WTC11 (cell line): ENCODE measurements around the gene ELFN1. TPM values are rescaled to one million over a fixed set of nuclear protein-coding genes. Genes with fewer than 3 reads are reported as not detected.

Experiments used
- ATAC-seq: fragments of 200-7000 bp; cut with Tn5 transposase; 2 replicates; pipeline ENCODE4 v1.10.0; 2021; ENCODE audit warnings: mild to moderate bottlenecking, moderate library complexity
- CTCF ChIA-PET: fragments of 300-600 bp; sonication (Branson Sonifier 250); formaldehyde crosslinking; loops from one replicate; lab custom pipeline; 2021; ENCODE audit warnings: antibody characterized with exemption; lab: Charles Lee
- POLR2A ChIA-PET: fragments of 350-600 bp; sonication (Branson Sonifier 250); formaldehyde crosslinking; loops from one replicate; lab custom pipeline; 2021; ENCODE audit warnings: antibody characterized with exemption; lab: Charles Lee
- DNase-seq: peaks from one replicate; pipeline ENCODE4 v3.0.0; 2021; ENCODE audit warnings: low spot score
- H3K27ac Mint-ChIP-seq: 2 replicates; pipeline ENCODE4 v1.8.0; 2021; ENCODE audit warnings: mixed read lengths
- H3K27me3 Mint-ChIP-seq: 2 replicates; pipeline ENCODE4 v1.8.0; 2021; ENCODE audit warnings: low read depth, mild to moderate bottlenecking, moderate library complexity, mixed read lengths
- H3K36me3 Mint-ChIP-seq: 2 replicates; pipeline ENCODE4 v1.8.0; 2021; ENCODE audit warnings: mixed read lengths
- H3K4me1 Mint-ChIP-seq: 2 replicates; pipeline ENCODE4 v1.8.0; 2022; ENCODE audit warnings: mixed read lengths
- H3K4me3 Mint-ChIP-seq: 2 replicates; pipeline ENCODE4 v1.8.0; 2021; ENCODE audit warnings: mild to moderate bottlenecking, moderate library complexity, mixed read lengths
- H3K9me3 Mint-ChIP-seq: 2 replicates; pipeline ENCODE4 v1.8.0; 2021; ENCODE audit warnings: mixed read lengths
- AR ChIP-seq: fragments of 250-450 bp; sonication (Bioruptor Pico); IDR thresholded peaks from 2 replicates; pipeline ENCODE4 v1.9.0; 2021; ENCODE audit warnings: mild to moderate bottlenecking
- ATF6 ChIP-seq: sonication (generic); formaldehyde crosslinking; IDR thresholded peaks from 2 replicates; pipeline ENCODE4 v1.8.1; 2023; ENCODE audit warnings: mild to moderate bottlenecking, missing genetic modification reagents
- CREM ChIP-seq: sonication (generic); formaldehyde crosslinking; IDR thresholded peaks from 2 replicates; pipeline ENCODE4 v1.8.1; 2022; ENCODE audit warnings: mild to moderate bottlenecking, missing genetic modification reagents, moderate library complexity
- CTCF ChIP-seq: fragments of 200-600 bp; IDR thresholded peaks from 2 replicates; pipeline ENCODE4 v1.8.0; 2022; ENCODE audit warnings: antibody characterized with exemption
- E2F4 ChIP-seq: sonication (generic); formaldehyde crosslinking; IDR thresholded peaks from 2 replicates; pipeline ENCODE4 v1.8.1; 2022; ENCODE audit warnings: low read depth, mild to moderate bottlenecking, moderate library complexity, missing genetic modification reagents, borderline replicate concordance
- ETV6 ChIP-seq: sonication (generic); formaldehyde crosslinking; IDR thresholded peaks from 2 replicates; pipeline ENCODE4 v1.8.1; 2022; ENCODE audit warnings: mild to moderate bottlenecking, missing genetic modification reagents
- FOXK1 ChIP-seq: sonication (generic); formaldehyde crosslinking; IDR thresholded peaks from 2 replicates; pipeline ENCODE4 v1.8.0; 2022; ENCODE audit warnings: mild to moderate bottlenecking, moderate library complexity, missing genetic modification reagents
- HMGXB4 ChIP-seq: sonication (generic); formaldehyde crosslinking; IDR thresholded peaks from 2 replicates; pipeline ENCODE4 v1.8.1; 2023; ENCODE audit warnings: mild to moderate bottlenecking, moderate library complexity, missing genetic modification reagents
- IRF2 ChIP-seq: sonication (generic); formaldehyde crosslinking; IDR thresholded peaks from 2 replicates; pipeline ENCODE4 v1.8.0; 2022; ENCODE audit warnings: low read depth, missing genetic modification reagents, borderline replicate concordance
- NR3C1 ChIP-seq: sonication (generic); formaldehyde crosslinking; conservative IDR thresholded peaks from 2 replicates; pipeline ENCODE4 v1.8.1; 2023; ENCODE audit warnings: low read depth, mild to moderate bottlenecking, missing genetic modification reagents
- STAT6 ChIP-seq: sonication (generic); formaldehyde crosslinking; conservative IDR thresholded peaks from 2 replicates; pipeline ENCODE4 v1.8.1; 2023; ENCODE audit warnings: mild to moderate bottlenecking, low read depth, missing genetic modification reagents, moderate library complexity
- ZNF138 ChIP-seq: sonication (generic); formaldehyde crosslinking; conservative IDR thresholded peaks from 2 replicates; pipeline ENCODE4 v1.8.1; 2022; ENCODE audit warnings: mild to moderate bottlenecking, moderate library complexity, missing genetic modification reagents
- ZNF219 ChIP-seq: sonication (generic); formaldehyde crosslinking; IDR thresholded peaks from 2 replicates; pipeline ENCODE4 v1.8.0; 2023; ENCODE audit warnings: missing genetic modification reagents, mild to moderate bottlenecking, borderline replicate concordance
- total RNA-seq: library from RNA; stranded (reverse); gene quantifications from 3 replicates; pipeline ENCODE4 v1.2.3, GENCODE V29; 2021

Gene ELFN1
- total RNA-seq, 1 experiment from 2014 or later, result 4.6 TPM

GRCh38 chr7:1758859-1759521, 88.9 kb downstream of the ELFN1 start:
- DNase-seq (no peak), ATAC-seq (no peak)
- H3K36me3 Mint-ChIP-seq, result no peaks in the 10 kb centered on the region
- H3K27me3 Mint-ChIP-seq, result peaks cover 22% of the 10 kb centered on the region
- H3K4me1 Mint-ChIP-seq, result peaks cover 18% of the 10 kb centered on the region
- TF ChIP-seq CTCF, result peak; percentile 6; the same call in 1 of the 2 replicates
- no peak for TF ChIP-seq IRF2 (CRISPR knock-in tag)
- H3K9me3 Mint-ChIP-seq, result no peaks in the 10 kb centered on the region
- POLR2A ChIA-PET, result no interaction called here
- CTCF ChIA-PET, result interaction anchor here (0.6 to 3.0 kb wide), 19 partner anchors 8 to 589 kb away, joined by 3 to 21 read pairs (median 4); partner anchors contain the start of gene ELFN1
- no peak overlapping the region for H3K4me3 Mint-ChIP-seq
- no peak overlapping the region for H3K27ac Mint-ChIP-seq

GRCh38 chr7:1761097-1761496, 91.0 kb downstream of the ELFN1 start:
- H3K4me3 Mint-ChIP-seq, result no peak overlapping the region
- DNase-seq, result no peak
- no peak overlapping the region for H3K27ac Mint-ChIP-seq
- peaks cover 8% of the 10 kb centered on the region for H3K4me1 Mint-ChIP-seq
- H3K9me3 Mint-ChIP-seq, result no peaks in the 10 kb centered on the region
- POLR2A ChIA-PET, result no interaction called here
- ATAC-seq, result no peak
- H3K36me3 Mint-ChIP-seq, result no peaks in the 10 kb centered on the region
- TF ChIP-seq ZNF138 (CRISPR knock-in tag) (no peak), FOXK1 (CRISPR knock-in tag) (no peak), ZNF219 (no peak), CREM (CRISPR knock-in tag) (no peak), STAT6 (CRISPR knock-in tag) (no peak), ETV6 (CRISPR knock-in tag) (no peak), ATF6 (CRISPR knock-in tag) (no peak)
- TF ChIP-seq, all 79 proteins: peak for 0
- peaks cover 7% of the 10 kb centered on the region for H3K27me3 Mint-ChIP-seq
- CTCF ChIA-PET, result interaction anchor here (0.6 kb wide), 1 partner anchor 97 kb away, joined by 3 read pairs; no protein-coding TSS in a partner anchor

GRCh38 chr7:1761774-1762173, 91.7 kb downstream of the ELFN1 start:
- H3K9me3 Mint-ChIP-seq, result no peaks in the 10 kb centered on the region
- peaks cover 2% of the 10 kb centered on the region for H3K4me1 Mint-ChIP-seq
- ChIA-PET POLR2A (no interaction called here), CTCF (interaction anchor here (0.6 kb wide), 1 partner anchor 98 kb away, joined by 3 read pairs; no protein-coding TSS in a partner anchor)
- peaks cover 7% of the 10 kb centered on the region for H3K27me3 Mint-ChIP-seq
- DNase-seq (no peak), ATAC-seq (no peak)
- no peak overlapping the region for H3K27ac Mint-ChIP-seq
- no peak overlapping the region for H3K4me3 Mint-ChIP-seq
- no peaks in the 10 kb centered on the region for H3K36me3 Mint-ChIP-seq
- no peak for TF ChIP-seq E2F4 (CRISPR knock-in tag)
- no peak for TF ChIP-seq AR (CRISPR knock-in tag)
- no peak for TF ChIP-seq HMGXB4 (CRISPR knock-in tag)
- no peak for TF ChIP-seq ZNF138 (CRISPR knock-in tag)
- TF ChIP-seq NR3C1 (CRISPR knock-in tag), result no peak
